ENCODE measurements around the gene SCN9A. TPM values are rescaled to one million over a fixed set of nuclear protein-coding genes. Genes with fewer than 3 reads are reported as not detected.
"Not testable (repeated sequence)": the region's sequence is repeated elsewhere in the genome, so short reads cannot be mapped to it uniquely, and the experiment has no call there.

SCN9A gene
- total RNA-seq, 1 donor from 2014 or later = 5.5 TPM

- no peak for TF ChIP-seq CTCF (IDR thresholded peaks at IDR 0.05)
- Histone ChIP-seq H3K36me3 (no peaks in the 10 kb centered on the region), H3K4me3 (no peak overlapping the region), H3K9me3 (no peaks in the 10 kb centered on the region), H3K27ac (no peak overlapping the region), H3K4me1 (no peaks in the 10 kb centered on the region), H3K27me3 (no peaks in the 10 kb centered on the region)
- no peak for DNase-seq (ENCODE audit: low spot score in 2 of 2)
- intact Hi-C loops (cut with DNase I) = no loop called here
These were observed 61.6 kb downstream of the SCN9A start for GRCh38 chr2:166314022-166314759.

GRCh38 chr2:166312863-166313262 is 62.9 kb downstream of the SCN9A start:
- DNase-seq (ENCODE audit: low spot score in 2 of 2); intact Hi-C loops (cut with DNase I); H3K4me3 ChIP-seq: not testable (repeated sequence)

GRCh38 chr2:166307326-166307725 is 68.4 kb downstream of the SCN9A start:
- Histone ChIP-seq H3K27me3 (no peaks in the 10 kb centered on the region), H3K4me3 (no peak overlapping the region), H3K36me3 (no peaks in the 10 kb centered on the region), H3K4me1 (no peaks in the 10 kb centered on the region), H3K27ac (no peak overlapping the region), H3K9me3 (no peaks in the 10 kb centered on the region)
- intact Hi-C loops (cut with DNase I) = no loop called here
- TF ChIP-seq CTCF (IDR thresholded peaks at IDR 0.05) = no peak
- DNase-seq (ENCODE audit: low spot score in 2 of 2) = no peak

More at GRCh38 chr2:166312863-166313262, 62.9 kb downstream of the SCN9A start:
- H3K27me3 ChIP-seq, H3K27ac ChIP-seq, H3K9me3 ChIP-seq, H3K4me1 ChIP-seq, H3K36me3 ChIP-seq: not testable (repeated sequence)

GRCh38 chr2:166304656-166305055 is 71.1 kb downstream of the SCN9A start:
- Histone ChIP-seq H3K4me1 (no peaks in the 10 kb centered on the region), H3K36me3 (no peaks in the 10 kb centered on the region), H3K4me3 (no peak overlapping the region), H3K27ac (no peak overlapping the region), H3K9me3 (no peaks in the 10 kb centered on the region), H3K27me3 (no peaks in the 10 kb centered on the region)
- no peak for TF ChIP-seq CTCF (IDR thresholded peaks at IDR 0.05)
- DNase-seq (ENCODE audit: low spot score in 2 of 2) = no peak
- intact Hi-C loops (cut with DNase I) = no loop called here

- H3K4me1 ChIP-seq = no peaks in the 10 kb centered on the region
- intact Hi-C loops (cut with DNase I) = no loop called here
These were observed 73.7 kb downstream of the SCN9A start for GRCh38 chr2:166302036-166302435.

More at GRCh38 chr2:166302036-166302435, 73.7 kb downstream of the SCN9A start:
- H3K9me3 ChIP-seq = no peaks in the 10 kb centered on the region
- DNase-seq (ENCODE audit: low spot score in 2 of 2) = no peak
- no peaks in the 10 kb centered on the region for H3K36me3 ChIP-seq
- TF ChIP-seq CTCF (IDR thresholded peaks at IDR 0.05) = no peak
- no peaks in the 10 kb centered on the region for H3K27me3 ChIP-seq
- no peak overlapping the region for H3K27ac ChIP-seq
- H3K4me3 ChIP-seq = no peak overlapping the region

Measured in ascending aorta (tissue), 2 donors.